Subcutaneous abdominal adipose tissue (tissue), 5 donors: ENCODE measurements around the gene CCDC198.

Experiments
- H3K27ac ChIP-seq: one replicate; pipeline ENCODE4 v1.7.0; 2013; ENCODE audit warnings: low read depth, mild to moderate bottlenecking, inconsistent platforms, low read length, moderate library complexity
- H3K27me3 ChIP-seq, 5 donors: one replicate each; pipeline ENCODE4 v1.7.0; 2013; ENCODE audit warnings: low read length in 5 of 5, inconsistent platforms in 1 of 5; ENCODE audit not compliant: control insufficient read depth in 5 of 5, insufficient read depth in 4 of 5
- H3K36me3 ChIP-seq, 5 donors: one replicate each; pipeline ENCODE4 v1.7.0; 2013; ENCODE audit warnings: low read length in 5 of 5; ENCODE audit not compliant: control insufficient read depth in 5 of 5, insufficient read depth in 5 of 5
- H3K4me1 ChIP-seq, 5 donors: one replicate each; pipeline ENCODE4 v1.7.0; 2013; ENCODE audit warnings: low read length in 5 of 5, mild to moderate bottlenecking in 3 of 5, moderate library complexity in 1 of 5; ENCODE audit not compliant: control insufficient read depth in 5 of 5, insufficient read depth in 5 of 5
- H3K4me3 ChIP-seq, 5 donors: one replicate each; pipeline ENCODE4 v1.7.0; 2013; ENCODE audit warnings: low read length in 5 of 5, low read depth in 1 of 5
- H3K9ac ChIP-seq, 5 donors: one replicate each; pipeline ENCODE4 v1.7.0; 2013; ENCODE audit warnings: low read length in 5 of 5, mild to moderate bottlenecking in 4 of 5, moderate library complexity in 3 of 5
- H3K9me3 ChIP-seq, 5 donors: one replicate each; pipeline ENCODE4 v1.7.0; 2013; ENCODE audit warnings: low read length in 5 of 5; ENCODE audit not compliant: control insufficient read depth in 5 of 5
- donor health status: healthy.
- donor health status: healthy.
- donor health status: healthy.
- donor health status: healthy.
- donor health status: healthy.

CCDC198 gene

GRCh38 chr14:57498035-57498434 lies 4.4 kb upstream of the CCDC198 start:
- no peaks in the 10 kb centered on the region for H3K9me3 ChIP-seq
- H3K4me3 ChIP-seq, result no peak overlapping the region
- H3K4me1 ChIP-seq, result peaks cover 0 to 8% (median 3%) of the 10 kb centered on the region in 5 donors
- no peaks in the 10 kb centered on the region for H3K27me3 ChIP-seq
- no peak overlapping the region for H3K9ac ChIP-seq
- H3K36me3 ChIP-seq, result no peaks in the 10 kb centered on the region
- H3K27ac ChIP-seq, result no peak overlapping the region

GRCh38 chr14:57495416-57495815 lies 1.8 kb upstream of the CCDC198 start:
- Histone ChIP-seq H3K4me1 (peaks cover 0 to 3% (median 0%) of the 10 kb centered on the region in 5 donors), H3K36me3 (no peaks in the 10 kb centered on the region), H3K27ac (no peak overlapping the region), H3K9ac (no peak overlapping the region), H3K27me3 (no peaks in the 10 kb centered on the region), H3K4me3 (no peak overlapping the region), H3K9me3 (no peaks in the 10 kb centered on the region)

GRCh38 chr14:57492859-57493258 lies 798 bp downstream of the CCDC198 start:
- Histone ChIP-seq H3K27ac (no peak overlapping the region), H3K4me3 (no peak overlapping the region), H3K36me3 (no peaks in the 10 kb centered on the region), H3K9ac (no peak overlapping the region), H3K9me3 (no peaks in the 10 kb centered on the region), H3K4me1 (peaks cover 0 to 3% (median 0%) of the 10 kb centered on the region in 5 donors), H3K27me3 (no peaks in the 10 kb centered on the region)

GRCh38 chr14:57491640-57492039 lies 2.0 kb downstream of the CCDC198 start:
- no peak overlapping the region for H3K4me3 ChIP-seq

DNA sequence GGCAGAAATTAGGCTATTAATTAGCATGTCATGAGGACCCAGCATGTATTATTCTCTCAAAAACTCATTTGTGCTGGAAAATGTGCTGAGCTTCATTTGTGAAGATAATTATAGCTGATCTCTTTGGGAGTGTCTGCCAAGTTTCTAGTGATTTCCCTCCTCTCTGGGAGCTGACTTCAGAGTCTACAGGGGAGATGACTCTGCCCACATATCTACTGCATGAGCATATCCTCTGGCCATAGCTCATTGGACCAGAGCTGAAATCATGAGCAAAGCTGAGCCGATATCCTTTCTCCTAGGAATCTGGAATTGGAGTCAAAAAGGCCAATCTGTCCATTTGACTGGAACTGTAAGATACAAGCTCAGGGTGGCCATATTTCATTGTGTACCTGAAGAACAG lies 5.9 kb downstream of the CCDC198 start:
- no peak overlapping the region for H3K27ac ChIP-seq
- no peaks in the 10 kb centered on the region for H3K9me3 ChIP-seq
- no peaks in the 10 kb centered on the region for H3K4me1 ChIP-seq
- H3K4me3 ChIP-seq, result no peak overlapping the region
- peaks cover 0 to 2% (median 0%) of the 10 kb centered on the region in 5 donors for H3K27me3 ChIP-seq
- no peak overlapping the region for H3K9ac ChIP-seq
- H3K36me3 ChIP-seq, result no peaks in the 10 kb centered on the region

More at GRCh38 chr14:57491640-57492039, 2.0 kb downstream of the CCDC198 start:
- Histone ChIP-seq H3K27me3 (no peaks in the 10 kb centered on the region), H3K4me1 (peaks cover 0 to 3% (median 0%) of the 10 kb centered on the region in 5 donors), H3K27ac (no peak overlapping the region), H3K9ac (no peak overlapping the region), H3K36me3 (no peaks in the 10 kb centered on the region), H3K9me3 (no peaks in the 10 kb centered on the region)

GRCh38 chr14:57486767-57487379 lies 6.8 kb downstream of the CCDC198 start:
- no peak overlapping the region for H3K27ac ChIP-seq
- no peaks in the 10 kb centered on the region for H3K36me3 ChIP-seq
- H3K9me3 ChIP-seq, result no peaks in the 10 kb centered on the region
- H3K4me3 ChIP-seq, result no peak overlapping the region
- H3K4me1 ChIP-seq, result no peaks in the 10 kb centered on the region
- H3K27me3 ChIP-seq, result peaks cover 0 to 2% (median 0%) of the 10 kb centered on the region in 5 donors
- H3K9ac ChIP-seq, result no peak overlapping the region

DNA sequence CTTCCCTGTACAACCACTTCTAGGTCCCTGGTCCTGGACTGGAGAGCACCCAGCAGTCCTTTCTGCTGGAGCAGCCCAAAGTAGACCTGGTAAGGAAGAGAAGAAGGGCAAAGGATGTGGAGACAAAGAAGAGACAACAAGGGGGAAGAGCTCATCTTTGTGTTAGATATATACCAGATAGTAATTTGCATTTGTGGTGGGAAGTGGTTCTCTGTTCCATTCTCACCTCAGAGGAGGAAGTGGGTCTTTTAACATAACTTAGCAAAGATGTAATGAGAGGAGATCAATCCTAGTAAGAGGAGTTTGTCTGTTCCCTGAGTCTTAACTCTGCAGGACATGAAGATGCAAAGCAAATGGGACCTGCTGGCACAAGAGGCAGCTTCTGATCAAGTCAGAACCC lies 8.0 kb downstream of the CCDC198 start:
- Histone ChIP-seq H3K9me3 (no peaks in the 10 kb centered on the region), H3K36me3 (no peaks in the 10 kb centered on the region), H3K4me3 (no peak overlapping the region), H3K4me1 (no peaks in the 10 kb centered on the region), H3K9ac (no peak overlapping the region), H3K27me3 (peaks cover 0 to 2% (median 0%) of the 10 kb centered on the region in 5 donors), H3K27ac (no peak overlapping the region)

DNA sequence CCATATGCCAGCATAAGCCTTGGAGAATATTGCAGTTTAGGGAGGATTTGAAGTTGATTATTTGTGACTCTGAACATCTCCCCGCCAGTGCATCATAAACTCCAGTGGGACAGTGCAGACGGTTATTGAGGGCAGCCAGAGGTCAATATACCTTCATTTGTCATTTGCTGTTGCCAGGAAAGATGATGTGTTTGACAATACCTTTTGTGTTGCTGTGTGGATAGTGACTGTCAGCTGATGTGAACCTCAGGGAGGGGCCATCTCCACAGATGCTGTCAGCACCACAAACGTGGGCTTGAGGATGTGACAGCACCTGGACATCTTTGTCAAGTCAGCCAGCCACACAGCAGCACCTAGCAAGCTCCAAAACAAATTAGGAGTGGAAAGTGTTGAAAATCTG lies 11.5 kb downstream of the CCDC198 start:
- H3K9me3 ChIP-seq, result no peaks in the 10 kb centered on the region
- no peak overlapping the region for H3K4me3 ChIP-seq
- H3K36me3 ChIP-seq, result no peaks in the 10 kb centered on the region
- no peaks in the 10 kb centered on the region for H3K4me1 ChIP-seq
- H3K9ac ChIP-seq, result no peak overlapping the region
- peaks cover 0 to 2% (median 0%) of the 10 kb centered on the region in 5 donors for H3K27me3 ChIP-seq
- H3K27ac ChIP-seq, result no peak overlapping the region

- no peak overlapping the region for H3K4me3 ChIP-seq
- no peaks in the 10 kb centered on the region for H3K36me3 ChIP-seq
- peaks cover 0 to 1% (median 0%) of the 10 kb centered on the region in 5 donors for H3K27me3 ChIP-seq
- H3K4me1 ChIP-seq, result no peaks in the 10 kb centered on the region
- H3K27ac ChIP-seq, result no peak overlapping the region
- no peak overlapping the region for H3K9ac ChIP-seq
- no peaks in the 10 kb centered on the region for H3K9me3 ChIP-seq
These were observed 13.6 kb downstream of the CCDC198 start for GRCh38 chr14:57480051-57480450.

DNA sequence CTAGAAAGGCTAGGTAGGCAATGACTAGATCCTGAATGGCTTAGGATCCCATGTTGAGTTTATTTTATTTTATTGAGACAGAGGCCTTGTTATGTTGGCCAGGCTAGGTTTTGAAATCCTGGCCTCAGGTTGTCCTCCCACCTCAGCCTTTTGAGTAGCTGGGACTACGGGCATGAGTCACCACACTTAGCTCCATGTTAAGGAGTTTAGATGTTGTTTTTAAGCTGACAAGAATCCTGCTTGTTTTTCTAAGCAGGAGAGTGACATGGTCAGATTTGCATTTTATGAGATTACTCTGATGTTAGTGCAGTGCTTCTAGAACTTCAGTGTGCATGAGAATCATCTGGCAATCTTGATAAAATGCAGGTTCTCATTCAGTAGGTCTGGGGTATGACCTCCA lies 14.5 kb downstream of the CCDC198 start:
- Histone ChIP-seq H3K4me3 (no peak overlapping the region), H3K36me3 (no peaks in the 10 kb centered on the region), H3K27me3 (no peaks in the 10 kb centered on the region), H3K9ac (no peak overlapping the region), H3K4me1 (no peaks in the 10 kb centered on the region), H3K27ac (no peak overlapping the region), H3K9me3 (no peaks in the 10 kb centered on the region)
